GM19351 (cell line): ENCODE measurements around the gene TPGS1.

Source experiments
- ATAC-seq: cut with Tn5 transposase; IDR thresholded peaks from one replicate; pipeline ENCODE4 v1.9.1; 2021; ENCODE audit warnings: mild to moderate bottlenecking, moderate library complexity; ENCODE audit not compliant: unreplicated experiment

TPGS1 gene, protein sequence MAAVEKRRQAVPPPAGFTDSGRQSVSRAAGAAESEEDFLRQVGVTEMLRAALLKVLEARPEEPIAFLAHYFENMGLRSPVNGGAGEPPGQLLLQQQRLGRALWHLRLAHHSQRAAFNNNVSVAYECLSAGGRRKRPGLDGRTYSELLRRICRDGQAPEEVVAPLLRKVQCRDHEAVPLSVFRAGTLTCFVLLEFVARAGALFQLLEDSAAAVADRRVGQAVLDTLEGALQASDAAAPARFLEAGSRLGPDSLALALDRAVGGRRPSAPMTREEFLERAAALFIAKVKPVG

DNA sequence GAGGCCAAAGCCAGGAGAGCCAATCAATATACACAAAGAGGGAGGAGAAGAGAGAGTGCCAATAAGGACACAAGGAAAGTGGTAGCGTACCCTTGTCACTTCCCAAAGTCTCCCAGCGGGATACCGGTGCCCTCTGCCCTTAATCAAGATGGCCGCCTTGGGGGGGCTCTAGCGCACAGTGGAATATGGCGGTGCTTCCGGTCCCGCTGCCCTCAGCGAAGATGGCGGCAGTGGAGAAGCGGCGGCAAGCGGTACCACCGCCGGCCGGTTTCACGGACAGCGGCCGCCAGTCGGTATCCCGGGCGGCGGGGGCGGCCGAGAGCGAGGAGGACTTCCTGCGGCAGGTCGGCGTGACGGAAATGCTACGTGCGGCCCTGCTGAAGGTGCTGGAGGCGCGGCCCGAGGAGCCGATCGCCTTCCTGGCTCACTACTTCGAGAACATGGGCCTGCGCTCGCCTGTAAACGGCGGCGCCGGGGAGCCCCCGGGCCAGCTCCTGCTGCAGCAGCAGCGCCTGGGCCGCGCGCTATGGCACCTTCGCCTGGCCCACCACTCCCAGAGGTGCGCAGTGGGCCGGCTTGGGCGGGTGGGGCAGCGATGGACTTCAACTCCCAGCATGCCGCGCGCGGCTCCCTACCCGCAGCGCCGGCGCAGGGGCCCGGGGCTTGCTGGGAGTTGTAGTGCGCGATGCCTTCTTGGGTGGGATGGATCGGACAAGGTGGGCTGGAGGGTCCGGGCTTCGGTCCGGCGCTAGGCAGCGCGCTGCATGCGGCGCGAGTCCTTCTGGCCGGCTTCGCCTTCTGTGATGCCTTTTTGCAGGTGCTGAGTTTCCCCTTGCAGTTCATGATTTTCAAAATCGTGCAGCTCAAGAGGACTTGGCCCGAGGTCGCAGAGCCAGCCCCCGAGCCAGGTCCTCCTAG, at the start of gene TPGS1:
Gene TPGS1, plus strand, starts transcription at position 212 of the 918 bp plus-strand sequence. Its CDS starts 10 bp downstream, at position 222.
- ATAC-seq: peak; percentile 42

DNA sequence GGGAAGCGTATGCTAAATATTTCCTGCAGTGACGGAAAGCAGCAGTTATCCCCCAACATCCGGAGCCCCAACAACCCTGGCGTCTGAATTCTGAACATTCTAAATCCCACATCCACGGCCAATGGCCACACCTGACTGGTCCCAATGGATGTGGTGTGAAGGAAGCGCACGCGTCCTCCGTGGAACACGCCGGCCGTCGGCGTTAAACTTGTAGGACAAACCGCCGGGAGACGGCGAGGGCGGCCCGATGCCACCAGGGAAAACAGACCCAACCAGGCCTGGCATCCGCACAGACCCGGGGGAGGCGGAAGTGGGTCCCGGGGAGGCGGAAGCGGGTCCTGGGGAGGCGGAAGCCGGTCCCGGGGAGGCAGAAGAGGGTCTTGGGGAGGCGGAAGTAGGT, 49.7 kb upstream of the TPGS1 start:
- ATAC-seq: no peak

DNA sequence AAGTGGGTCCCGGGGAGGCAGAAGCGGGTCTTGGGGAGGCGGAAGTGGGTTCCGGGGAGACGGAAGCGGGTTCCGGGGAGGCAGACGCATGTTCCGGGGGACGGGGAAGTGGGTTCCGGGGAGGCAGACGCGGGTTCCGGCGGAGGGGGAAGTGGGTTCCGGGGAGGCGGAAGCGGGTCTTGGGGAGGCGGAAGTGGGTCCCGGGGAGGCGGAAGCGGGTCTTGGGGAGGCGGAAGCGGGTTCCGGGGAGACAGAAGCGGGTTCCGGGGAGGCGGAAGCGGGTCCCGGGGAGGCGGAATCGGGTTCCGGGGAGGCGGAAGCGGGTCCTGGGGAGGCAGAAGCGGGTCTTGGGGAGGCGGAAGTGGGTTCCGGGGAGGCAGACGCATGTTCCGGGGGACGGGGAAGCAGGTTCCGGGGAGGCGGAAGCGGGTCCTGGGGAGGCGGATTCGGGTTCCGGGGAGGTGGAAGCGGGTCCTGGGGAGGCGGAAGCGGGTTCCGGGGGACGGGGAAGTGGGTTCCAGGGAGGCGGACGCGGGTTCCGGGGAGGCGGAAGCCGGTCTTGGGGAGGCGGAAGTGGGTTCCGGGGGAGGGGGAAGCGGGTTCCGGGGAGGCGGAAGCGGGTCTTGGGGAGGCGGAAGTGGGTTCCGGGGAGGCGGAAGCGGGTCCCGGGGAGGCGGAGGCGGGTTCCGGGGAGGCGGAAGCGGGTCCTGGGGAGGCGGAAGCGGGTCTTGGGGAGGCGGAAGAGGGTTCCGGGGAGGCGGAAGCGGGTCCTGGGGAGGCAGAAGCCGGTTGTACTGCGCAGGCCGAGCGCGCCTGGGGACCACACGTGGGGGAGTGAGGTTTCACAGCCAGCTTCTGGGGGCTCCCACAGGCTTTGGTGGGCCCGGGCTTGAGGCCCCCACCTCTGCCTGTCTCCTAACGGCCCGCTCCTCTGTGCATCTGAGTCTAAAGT, 48.9 kb upstream of the TPGS1 start:
- no peak for ATAC-seq

DNA sequence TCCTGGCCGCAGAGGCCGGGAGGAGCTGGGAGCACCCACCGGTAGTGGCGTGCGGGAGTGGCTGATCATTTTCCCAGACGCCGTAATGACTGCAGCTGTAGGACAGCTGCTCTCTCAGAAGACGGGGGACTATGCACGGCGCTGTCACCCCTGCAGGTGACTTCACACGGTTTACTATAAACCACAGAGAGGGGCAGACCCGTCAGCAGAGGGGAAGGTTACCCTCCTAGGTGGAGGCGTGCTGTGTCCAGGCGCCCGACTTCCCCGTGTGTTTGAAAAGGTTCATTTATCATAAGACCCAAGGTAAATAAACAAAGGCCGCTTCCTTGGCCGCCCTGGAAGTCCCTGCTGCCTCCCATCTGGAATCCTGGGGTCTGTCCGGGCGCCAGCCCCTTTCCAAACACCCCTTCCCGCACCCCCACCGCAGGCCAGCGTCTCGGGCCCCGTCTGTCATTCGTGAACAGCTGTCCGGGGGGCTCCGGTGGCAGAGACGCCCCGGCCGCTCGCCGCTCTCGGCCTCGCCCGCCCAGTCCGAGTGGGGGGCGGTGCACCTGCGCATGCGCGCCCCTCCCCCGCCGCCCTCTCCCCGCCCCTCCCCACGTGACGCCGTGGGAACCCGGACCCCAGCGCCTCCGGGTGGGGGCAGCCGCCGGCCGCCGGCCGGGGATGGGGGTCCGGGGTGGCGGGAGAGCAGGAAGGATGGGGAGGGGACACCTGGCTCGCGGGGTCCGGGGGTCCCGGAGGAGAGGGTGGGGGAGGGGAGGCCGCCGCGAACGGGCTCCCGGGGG, 47.4 kb upstream of the TPGS1 start:
- ATAC-seq: no peak

DNA sequence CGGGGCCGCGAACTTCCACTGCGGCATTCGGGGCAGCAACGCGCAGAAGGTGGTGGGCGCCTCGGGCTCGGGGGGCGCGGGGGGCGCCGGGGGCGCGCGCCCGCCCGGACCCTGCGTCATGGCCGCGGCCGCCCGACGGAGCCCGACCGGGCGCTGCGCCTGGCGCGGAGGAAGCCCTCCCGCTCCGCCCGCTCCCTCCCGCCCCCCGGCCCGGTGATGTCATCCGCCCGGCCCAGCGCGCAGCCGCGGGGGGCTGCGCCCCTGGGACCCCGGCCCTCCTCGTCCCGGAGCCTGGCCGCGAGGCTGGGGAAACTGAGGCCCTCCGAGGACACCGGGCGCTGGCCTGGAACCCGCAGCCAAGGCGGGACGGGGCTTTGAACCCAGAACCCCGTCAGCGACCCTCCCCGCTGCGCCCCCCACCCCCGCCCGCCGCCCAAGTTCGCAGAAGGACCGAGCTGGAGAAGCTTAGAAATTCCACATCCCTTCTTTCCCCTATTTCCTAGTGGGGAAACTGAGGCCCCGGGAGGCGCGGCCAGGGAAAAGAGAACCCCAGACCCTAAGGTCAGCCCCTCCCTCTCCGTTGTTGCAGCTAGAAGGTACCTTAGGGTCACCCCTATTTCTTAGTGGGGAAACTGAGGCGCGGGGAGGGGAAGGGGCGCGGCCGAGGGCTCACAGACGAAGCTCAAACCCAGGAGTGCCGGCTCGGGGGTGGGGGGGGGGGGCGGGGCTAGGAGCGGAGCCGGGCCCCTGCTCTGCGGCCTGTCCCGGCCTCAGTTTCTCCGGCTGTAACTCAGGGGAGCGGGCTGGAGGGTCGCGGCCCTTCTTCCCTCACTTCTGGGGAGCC, 46.2 kb upstream of the TPGS1 start, which contains the start of gene SHC2:
Gene SHC2, minus strand, starts transcription at position 157 of the 844 bp plus-strand sequence. Its CDS starts 37 bp downstream, at position 120.
- ATAC-seq: no peak

DNA sequence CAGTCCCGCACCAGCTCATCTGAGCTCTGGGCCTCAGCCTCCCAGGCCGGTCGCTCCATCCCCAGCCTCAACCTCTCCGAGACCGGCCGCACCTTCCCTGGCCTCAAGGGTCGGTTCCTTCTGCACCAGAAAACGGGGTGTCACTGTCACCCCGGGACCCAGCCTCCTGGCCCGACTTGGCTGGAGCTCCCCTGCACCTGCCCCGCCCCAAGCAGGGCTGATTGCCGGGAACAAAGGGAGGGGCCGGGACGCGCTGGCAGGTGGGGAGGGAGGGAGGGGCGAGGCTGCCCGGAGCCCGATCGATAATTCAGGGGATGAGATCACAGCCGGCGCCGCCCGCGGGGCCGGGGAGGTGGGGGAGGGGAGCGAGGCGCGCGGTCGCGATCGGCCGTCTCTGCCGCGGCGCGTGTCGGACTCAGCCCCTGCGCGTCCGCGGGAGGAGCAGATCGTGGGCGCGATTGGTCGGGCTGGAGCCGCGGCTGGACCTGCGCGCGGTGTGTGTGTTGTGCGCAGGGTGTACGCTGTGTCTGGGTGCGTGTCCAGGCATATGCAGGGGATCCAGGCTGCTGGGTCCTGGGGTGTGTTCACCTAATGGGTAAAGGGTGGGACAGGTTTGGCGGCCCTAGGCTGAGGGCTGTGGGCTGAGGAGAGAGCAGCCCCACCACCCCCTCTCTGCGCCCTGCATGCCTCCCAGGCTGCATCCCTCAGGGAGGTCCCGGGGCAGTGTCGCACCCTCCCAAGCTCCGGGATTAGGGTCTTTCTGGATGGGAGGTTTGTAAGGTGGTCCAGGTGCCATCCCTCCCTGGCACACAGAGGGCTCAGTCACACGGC, 45.4 kb upstream of the TPGS1 start:
- ATAC-seq: no peak

DNA sequence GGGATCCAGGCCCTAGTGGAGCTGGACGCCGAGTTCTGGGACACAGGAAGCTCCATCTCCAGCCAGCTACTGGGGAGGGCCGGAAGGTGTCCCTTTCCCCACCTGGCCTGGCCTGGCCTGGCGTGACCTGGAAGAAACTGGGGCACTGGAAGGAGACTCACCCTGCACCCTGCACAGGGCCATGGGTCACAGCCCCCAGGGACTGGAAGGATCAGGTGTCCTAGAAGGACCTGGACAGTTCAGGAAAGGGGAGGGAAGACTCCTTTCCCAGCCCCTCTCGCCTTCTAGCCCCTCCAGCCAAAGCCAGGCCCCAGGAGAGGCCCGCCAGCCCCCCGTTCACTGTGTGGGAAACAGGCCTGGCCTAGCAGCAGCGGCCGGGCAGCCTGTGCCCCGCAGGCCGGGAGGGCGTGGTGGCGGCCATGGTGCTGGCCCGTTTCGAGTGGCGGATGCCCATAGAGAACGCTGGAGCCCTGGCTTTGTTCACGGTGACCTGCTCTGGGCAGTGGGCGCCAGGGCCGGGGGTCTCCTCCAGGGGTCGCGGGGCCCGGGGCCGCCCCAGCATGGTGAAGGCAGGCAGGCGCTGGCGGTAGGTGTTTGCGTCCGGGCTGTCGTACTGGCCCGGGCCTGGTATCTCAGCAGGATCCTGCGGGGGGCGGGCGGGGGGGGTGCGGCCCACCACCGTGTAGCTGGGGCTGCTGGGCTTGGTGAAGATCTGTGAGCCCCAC, 43.7 kb upstream of the TPGS1 start:
- ATAC-seq: no peak

DNA sequence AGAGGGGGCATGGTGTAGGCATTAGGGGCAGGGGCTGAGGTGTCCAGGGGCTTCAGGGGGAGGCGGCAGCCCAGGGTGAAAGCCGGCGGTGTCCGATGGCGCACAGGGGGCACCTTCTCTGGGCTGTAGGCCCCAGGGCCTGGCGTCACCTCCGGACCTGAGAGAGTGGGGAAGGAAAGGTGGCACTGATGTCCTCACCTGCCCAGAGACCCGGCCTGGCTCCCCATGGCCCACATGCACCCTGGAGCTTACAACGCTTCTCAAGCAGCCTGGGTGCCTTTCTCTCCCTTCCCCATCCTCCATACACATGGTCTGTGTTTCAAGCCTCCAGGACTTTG, 43.1 kb upstream of the TPGS1 start:
- ATAC-seq: no peak

DNA sequence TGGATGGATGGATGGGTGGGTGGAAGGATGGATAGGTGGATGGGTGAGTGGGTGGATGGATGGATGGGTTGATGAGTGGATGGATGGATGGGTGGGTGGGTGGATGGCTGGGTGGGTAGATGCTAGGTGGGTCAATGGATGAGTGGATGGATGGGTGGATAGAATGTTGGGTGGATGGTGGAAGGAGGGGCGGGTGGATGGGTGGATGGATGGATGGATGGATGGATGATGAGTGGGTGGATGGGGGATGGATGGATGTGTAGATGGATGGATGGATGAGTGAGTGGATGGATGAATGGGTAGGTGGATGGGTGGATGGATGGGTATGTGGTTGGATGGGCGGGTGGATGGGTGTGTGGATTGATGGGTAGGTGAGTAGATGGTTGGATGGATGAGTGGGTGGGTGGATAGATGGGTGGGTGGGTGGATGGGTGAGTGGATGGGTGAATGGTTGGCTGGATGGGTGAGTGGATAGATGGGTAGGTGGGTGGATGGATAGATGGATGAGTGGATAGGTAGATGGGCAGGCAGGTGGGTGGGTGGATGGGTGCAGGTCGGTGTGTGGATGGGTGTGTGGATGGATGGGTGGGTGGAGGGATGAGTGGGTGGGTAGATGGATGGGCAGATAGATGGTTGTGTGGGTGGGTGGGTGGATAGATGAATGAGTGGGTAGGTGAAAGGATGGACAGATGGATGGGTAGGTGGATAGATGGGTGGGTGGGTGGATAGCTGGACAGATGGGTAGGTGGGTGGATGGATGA, 42.1 kb upstream of the TPGS1 start:
- no peak for ATAC-seq

DNA sequence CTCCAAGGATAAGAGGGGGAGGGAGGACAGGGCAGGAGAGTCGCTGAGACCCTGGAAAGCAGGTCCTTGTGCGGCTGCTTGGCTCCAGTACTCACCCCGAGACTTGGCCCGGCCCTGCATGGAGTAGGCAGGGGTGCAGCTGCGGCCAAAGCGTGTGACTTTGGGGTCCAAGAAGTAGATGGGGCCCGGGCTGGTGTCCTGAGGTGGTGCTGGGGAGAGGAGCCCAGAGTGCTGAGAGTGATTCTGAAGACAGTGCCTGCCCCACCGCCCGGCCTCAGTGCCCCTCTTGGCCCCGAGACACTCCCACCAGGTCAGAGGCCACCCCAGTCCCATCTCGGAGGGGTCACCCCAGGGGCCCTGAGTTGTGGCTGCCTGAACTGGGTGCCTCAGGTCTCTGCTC, 39.7 kb upstream of the TPGS1 start:
- ATAC-seq: no peak

DNA sequence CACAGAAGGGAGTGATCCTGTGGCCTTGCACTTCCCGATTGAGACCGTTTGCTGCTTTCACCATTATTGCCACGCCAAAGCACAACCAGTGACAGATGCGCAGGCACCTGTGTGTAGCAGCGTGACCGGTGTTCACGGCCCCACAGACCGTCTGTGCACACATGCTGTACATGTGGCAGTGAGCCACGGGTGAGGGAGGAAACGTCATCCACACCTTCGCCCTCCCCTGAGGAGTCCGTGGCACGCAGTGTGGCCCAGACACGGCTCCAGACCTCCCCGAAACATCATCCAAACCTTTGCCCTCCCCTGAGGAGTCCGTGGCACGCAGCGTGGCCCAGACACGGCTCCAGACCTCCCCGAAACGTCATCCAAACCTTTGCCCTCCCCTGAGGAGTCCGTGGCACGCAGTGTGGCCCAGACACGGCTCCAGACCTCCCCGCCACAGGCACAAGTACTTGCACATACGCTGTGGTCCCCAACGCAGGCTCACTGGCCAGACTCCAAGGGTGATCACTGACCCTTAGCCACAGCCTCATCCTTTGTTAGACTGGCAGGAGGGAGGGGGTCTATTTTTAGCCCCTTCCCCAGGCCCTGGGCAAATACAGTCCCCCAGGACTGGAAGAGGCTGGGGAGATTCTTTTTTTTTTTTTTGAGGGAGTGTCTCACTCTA, 38.6 kb upstream of the TPGS1 start:
- ATAC-seq: no peak

DNA sequence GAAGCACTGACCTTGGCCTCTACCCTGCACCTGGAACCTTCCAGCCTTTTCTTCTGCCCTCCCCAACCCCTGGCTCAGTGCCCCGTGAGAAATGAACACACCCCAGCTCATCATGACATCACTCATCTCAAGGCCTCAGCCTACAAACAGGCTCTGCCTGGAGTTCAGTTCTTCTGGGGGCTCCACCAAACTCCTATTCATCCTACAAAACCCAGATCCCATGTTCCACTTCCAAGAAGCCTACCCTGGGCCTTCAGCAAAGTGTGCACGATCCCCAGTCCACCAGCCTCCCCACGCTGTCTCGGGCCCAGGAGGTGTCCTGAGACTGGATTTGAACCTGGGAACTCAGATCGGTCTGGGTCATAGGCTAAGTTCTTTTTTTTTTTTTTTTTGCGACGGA, 37.5 kb upstream of the TPGS1 start:
- no peak for ATAC-seq

DNA sequence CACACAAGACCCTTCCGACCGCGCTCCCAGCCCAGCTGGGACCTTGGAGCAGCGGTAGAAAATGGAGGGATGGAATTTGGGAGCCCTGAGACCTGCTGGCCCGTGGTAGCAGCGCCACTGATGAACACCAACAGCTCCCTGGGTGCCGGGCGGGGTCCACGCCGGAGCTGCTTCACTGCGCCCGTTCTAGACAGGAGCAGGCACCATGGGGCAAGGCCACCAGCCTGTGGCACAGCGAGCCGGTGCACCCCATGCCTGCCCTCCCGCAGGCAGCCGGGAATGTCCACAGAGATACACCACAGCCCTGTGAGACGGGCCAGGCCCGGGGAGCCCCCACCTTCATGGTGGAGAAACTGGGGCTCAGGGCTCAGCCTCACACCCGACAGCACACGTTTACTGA, 36.6 kb upstream of the TPGS1 start:
- no peak for ATAC-seq

DNA sequence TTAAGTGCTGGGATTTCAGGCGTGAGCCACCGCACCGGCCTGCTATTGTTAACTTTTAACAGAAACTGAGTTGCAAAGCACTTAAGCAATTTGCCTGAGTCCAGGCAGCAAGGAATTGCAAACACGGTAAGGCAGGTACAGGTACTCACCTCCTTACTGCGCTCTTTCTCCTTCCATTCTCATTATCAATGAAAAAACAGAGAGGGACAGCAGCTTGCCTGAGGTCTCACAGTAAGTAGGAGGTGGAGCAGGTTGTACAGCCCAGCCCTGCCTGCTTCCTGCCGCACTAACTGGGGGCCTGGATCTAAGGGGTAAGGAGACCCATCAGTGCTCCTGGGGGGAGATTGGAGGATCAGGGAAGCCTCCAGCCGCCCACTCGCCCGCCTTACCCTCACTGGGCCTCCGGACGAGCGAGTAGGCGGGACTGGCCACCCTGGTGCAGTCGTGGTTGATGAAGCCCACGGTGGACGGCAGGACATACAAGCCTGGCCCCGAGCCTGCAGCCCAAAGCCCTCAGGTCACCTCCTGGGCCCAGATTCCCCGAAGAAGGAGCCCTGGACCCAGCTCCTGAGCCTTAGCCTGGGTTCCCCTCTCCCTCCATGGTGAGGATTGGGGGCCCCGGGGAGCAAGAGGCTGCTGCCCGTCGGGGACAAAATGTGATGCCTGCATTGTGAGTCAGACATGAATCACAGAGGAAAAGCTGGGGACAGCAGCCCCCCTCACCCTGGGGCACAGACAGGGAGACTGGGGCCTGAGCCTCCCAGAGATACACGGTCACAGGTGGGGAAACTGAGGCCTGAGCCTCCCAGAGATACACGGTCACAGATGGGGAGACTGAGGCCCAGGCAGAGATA, 35.1 kb upstream of the TPGS1 start:
- ATAC-seq: no peak
